Tongue (tissue), 2 donors: Measurements from ENCODE around the gene TEX2. TPM values are rescaled to one million over a fixed set of nuclear protein-coding genes. Genes with fewer than 3 reads are reported as not detected.

Experiments
- DNase-seq: peaks from one replicate; pipeline ENCODE4 v3.0.0-alpha.2; 2015
- total RNA-seq: library from RNA; depleted of rRNA; stranded (reverse); fragments of >200 nt; gene quantifications from one replicate; pipeline ENCODE4 v1.2.3, GENCODE V29; 2014

TEX2 gene
- total RNA-seq, 1 donor from 2014 or later, result 39.6 TPM

DNA sequence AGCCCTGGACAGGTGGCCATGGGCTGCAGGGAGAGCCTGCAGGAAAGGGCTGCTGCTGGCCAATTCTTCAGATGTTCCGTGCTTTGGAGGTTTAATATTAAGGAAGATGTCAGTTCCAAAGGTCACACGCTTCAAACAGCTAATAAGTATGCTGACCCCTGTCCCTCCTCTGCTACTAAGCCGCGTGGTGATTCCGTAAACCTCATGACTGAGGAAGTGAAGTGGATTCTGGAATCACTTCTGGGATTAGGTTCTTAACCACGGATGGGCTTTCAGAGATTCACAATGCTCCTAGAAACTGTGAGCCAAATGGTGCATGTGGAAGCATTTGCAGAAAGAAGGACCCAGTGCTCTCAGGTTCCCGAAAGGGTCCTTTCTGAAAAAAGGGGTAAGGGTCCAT is 104.7 kb downstream of the TEX2 start:
- DNase-seq, result peak; percentile 45

DNA sequence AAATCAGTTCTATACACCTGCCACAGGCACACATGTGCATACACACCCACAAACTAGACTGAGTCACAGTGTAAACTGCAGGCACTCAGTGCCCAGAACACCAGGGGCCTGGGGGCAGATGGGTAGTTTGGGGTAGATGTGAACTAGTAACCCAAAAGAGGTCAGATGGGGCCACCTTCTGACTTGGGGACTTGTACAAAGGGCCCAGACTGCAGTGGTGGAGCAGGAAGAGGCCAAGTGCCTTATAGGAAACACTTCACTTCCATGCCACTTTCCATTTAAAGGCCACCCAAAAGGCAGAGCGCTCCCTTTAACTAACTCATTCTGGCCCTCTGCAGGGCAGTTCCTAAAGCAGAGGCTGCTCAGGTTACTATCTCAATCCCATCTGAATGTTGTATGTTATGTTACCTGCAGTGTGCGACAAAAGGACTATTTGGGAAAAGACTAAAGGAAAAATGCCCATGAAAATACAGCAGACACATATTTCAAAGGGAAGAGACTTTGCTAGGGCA is 105.3 kb downstream of the TEX2 start:
- no peak for DNase-seq

DNA sequence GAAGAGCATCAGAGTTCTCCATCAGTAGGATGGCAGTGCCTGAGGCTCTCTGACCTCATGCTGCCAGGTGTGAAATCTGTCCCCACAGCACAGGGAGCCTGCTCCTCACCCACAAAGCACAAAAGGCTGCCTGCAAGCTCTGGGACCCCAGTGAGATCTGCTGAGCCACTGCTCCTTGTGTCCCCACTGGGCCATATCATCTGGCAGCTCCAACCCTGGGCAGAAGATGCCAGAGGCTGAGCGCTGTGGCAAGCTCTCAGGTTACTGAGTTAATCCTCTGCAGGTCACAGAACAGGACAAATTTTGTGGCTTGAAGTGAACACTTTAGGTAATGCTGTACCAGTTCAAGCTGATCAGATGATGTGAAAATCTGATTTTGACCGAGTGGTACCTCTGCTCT is 106.4 kb downstream of the TEX2 start:
- DNase-seq, result peak; percentile 45

DNA sequence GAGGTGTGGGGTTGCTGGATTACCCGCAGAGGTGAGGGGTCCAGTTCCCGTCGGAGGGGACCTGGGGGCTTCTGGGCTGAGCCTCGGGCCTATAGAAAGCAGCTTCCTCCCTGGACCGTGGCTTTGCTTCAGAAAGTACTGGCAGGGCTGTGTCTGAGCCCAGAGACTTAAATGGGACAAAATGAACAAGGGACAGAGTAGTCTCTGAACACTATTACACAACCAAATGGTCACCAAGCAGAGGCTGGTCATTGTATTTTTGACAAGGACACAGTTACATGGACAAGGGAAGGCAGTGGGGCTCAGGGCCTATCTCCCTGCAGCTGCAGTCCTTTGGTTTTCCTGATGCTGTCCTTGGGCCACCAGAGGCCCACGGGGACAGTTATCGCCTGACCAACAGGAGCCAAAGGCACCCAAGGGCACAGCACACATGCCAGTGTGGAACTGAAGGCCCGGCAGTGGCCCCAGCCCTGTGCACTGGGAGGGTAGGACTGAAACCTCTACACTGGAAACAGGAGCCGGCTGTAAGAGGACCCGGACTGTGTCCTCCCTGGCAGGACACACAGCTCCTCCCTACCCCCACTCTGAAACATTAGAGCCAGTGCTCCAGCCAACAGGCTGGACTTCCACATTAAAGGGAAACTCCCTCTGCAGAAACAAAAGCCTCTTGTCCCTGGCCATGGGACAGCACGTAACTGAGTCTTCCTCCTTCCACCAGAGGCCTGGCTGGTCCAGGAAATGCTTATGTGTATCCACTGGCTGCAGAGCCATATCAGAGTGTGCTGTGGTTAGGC is 107.1 kb downstream of the TEX2 start:
- DNase-seq, result peak; percentile 90

DNA sequence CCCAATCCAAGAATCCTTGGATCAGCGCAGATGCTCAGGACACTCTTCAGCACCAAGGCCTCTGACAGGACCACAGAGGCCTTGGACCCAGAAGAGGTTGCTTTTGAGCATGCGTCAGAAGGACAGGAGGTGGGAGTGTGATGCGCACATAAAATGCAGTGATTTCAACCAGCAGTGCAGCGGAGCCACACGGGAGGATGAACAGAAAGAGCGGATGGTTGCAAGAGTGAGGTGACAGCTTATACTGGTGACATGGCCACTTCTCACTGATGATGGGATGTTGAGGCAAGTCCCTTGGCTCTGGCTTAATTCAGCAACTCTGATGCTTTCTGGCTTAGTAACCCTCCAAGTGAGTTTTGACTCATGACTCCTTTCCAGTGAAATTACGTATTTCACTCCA is 107.9 kb downstream of the TEX2 start:
- DNase-seq, result no peak

DNA sequence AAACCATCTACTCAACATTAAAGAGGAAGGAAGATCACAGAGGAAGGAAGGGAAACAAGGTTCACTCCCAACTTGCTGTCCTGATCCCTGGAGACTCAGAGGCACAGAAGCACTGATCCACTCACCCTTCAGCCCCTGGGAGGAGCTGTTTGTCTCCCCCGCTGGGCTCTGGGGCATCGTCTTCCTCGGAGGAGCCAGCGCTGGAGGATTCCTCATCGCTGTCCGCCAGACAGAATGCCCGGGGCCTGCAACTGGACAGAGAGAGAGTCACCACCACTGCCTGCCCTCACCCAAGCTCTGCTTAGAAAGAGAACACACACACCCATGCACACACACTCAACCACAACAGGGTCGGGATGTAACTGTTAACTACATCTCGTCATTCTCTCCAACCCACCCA is 108.3 kb downstream of the TEX2 start:
- DNase-seq, result no peak

DNA sequence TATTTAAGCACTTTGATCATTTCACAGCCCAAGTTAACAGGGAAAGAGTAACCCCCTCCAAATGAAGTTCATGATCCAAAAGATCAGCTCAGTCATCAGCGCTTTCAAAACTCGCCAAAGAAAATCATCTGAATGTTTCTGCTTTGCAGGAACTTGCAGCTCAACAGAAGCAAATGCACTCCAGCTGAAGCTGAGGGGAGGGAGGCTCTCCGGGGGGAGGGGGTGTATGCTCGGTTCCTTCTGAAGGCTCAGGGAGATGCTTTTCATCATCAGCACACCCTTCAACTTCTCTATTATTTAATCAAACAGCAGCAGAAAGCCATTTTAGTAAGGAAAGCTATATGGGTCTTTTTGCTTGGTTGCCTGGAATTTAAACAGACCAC is 108.8 kb downstream of the TEX2 start:
- DNase-seq, result peak; percentile 44

DNA sequence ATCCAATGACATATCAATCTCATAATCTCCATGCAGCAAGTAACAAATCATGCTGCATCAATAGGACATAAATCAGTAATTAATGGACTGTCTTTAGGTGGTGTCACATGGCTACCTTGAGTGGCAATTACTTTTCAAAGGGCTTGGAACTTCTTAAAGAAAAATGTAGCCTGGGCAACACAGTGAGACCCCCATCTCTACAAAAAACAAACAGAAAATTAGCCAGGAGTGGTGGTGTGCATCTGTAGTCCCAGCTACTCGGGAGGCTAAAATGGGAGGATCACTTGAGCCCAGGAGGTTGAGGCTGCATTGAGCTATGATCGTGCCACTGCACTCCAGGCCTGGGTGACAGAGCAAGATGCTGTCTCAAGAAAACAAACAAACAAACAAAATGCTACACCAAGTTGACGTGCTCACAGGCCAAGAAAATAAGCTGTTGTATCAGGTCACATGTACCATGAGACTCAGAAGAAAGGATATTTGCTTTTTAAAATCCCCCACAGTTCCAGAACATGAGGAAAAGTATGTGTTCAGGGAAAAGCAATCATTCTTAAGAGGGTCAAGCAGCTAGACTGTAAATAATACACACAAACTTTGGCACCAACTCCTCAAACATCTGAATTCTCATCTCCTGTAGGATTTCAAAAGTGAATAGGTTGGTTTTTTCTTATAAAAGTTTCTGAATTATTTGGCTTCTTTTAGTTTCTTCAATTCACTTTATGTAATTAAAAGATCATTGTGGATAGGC is 109.3 kb downstream of the TEX2 start:
- peak; percentile 26 for DNase-seq

DNA sequence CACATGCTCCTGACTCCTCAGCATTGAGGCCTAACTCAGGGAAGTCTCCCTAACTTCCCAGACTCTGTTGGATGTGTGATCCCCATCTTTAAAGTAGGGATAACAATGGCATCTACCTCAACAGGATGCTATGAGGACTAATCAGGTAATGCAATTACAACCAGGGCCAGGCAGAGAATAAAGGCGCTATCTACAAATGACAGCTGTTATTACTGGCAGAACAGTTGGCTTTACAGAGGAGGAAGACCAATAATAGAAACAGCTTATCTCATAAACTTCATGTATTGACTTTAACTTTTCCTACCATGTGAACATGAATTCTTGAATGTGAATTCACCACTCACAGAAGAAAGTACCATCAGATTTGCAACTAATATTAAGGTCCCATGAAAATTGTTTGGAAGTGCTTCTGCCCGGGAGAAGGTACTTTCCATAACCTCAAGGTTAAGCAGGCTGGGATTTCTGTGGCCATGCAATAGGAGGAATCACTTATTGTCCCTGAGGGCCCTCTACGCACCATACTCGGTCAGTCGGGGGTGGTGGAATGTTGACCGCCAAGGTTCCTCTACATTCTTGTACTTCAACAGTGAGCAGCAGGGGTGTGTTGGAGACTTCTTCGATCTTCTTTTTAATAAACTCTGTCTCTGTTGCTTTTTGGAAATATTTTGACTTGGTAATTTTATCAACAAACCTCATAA is 110.5 kb downstream of the TEX2 start:
- no peak for DNase-seq

DNA sequence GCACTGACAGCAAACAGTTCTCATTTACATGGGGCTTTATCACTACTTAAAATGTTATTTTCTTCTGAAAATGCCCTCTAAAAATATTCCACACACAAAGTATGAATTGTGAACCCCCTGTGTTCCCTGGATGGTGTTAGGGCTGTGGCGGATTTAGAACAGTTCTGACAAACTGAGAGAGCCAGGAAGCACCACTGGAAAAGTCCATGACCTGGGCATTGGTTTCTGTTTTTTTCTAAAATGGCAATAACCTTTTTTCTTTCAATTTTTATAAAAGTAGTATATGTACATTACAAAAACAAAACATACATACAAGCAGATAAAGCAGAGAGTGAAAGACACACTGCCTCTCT is 112.1 kb downstream of the TEX2 start:
- no peak for DNase-seq

DNA sequence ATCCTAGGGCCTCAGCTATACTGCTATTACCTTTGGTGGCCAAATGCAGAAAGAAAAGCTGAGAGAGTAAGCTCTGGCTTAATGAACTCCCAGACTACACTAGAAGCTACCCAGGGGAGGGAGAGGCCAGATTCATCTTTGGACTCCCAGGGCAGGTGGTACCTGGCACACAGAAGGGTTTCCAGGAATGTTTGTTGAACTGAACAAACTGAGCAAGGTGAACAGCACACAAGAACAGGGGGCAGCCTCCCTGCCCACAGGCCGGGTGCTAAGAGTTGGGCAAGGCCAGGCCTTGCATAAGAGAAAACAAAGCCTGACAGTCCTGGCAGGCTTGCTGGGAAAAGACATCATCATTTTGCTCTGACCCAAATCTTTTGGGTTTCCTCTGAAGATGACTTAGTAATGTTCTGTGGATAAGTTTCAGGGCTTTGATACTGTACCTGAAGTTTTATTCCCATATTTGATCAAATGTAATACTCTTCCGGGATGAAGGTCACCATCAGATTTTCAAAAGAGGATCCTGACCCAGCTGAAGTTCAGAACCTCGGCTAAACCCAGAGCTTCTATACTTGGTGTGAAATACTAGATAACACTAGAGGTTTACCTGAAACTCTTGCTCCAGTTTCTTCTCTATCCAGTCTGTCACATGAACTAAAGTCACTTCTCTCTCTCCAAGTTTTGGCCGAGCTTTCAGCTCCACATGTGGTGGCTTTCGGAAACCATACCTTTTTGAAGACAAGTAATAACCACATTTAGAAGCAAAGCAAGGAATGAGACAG is 112.6 kb downstream of the TEX2 start:
- DNase-seq, result no peak

DNA sequence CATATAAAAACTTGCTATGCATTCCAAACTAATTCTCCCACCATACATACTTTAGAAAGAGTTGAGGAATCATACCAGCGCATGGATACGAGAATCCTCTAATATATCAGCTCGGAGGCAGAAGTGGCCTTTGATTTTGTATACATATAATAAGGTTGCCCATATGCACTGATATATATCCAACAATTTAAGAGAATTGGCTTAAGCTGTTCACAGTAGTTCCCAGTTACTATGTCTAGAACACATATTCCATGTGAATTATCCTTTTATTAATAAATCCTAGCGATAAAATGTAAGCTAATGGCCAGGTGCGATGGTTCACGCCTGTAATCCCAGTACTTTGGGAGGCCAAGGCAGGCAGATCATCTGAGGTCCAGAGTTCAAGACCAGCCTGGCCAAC is 113.9 kb downstream of the TEX2 start:
- no peak for DNase-seq

DNA sequence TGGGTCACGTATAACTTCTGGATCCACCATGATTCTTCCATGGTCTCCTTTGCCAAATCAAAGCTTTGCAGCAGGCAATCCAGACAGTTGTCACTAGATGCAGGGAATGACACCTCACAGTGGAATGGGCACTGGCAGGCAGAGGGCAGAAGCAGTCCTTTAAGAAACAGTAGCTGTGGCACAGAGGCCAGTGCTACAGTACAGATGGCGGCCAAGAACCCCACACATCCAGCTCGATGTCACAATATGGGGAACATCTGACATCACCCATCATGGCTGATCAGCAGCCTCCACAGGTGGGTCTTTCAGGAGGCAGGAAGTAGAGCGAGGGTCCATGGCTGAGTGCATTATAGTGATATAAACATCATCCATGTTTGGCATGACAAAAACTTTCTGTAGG is 114.4 kb downstream of the TEX2 start:
- DNase-seq, result peak; percentile 33

DNA sequence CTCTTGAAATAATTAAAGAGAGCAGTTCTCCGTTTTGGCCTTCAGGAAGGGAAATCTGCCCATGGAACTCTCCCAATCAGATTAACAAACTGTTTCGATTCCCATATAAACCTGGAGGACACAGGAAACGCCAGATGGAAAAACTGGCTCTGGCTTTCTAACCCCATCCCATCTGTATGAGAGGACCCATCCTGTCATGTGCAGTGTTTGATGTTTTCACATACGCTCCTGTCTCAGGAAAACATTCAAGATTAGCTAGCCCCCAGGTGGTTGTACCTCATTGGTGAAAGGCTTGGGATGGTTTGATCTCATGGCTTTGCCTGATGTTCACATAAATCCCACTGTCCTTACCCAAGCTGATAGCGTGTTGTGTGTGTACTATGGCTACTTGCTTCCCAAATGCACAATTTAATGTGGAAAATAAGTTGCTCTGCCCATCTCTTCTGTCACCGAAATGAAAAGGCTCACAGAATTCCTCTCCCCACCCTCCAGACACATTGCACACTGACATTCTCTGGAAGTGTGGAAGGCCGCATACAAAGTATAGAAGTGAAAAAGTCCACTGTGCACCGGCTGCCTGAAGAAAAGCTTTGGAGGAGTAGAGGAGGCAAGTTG is 114.9 kb downstream of the TEX2 start:
- peak; percentile 16 for DNase-seq

DNA sequence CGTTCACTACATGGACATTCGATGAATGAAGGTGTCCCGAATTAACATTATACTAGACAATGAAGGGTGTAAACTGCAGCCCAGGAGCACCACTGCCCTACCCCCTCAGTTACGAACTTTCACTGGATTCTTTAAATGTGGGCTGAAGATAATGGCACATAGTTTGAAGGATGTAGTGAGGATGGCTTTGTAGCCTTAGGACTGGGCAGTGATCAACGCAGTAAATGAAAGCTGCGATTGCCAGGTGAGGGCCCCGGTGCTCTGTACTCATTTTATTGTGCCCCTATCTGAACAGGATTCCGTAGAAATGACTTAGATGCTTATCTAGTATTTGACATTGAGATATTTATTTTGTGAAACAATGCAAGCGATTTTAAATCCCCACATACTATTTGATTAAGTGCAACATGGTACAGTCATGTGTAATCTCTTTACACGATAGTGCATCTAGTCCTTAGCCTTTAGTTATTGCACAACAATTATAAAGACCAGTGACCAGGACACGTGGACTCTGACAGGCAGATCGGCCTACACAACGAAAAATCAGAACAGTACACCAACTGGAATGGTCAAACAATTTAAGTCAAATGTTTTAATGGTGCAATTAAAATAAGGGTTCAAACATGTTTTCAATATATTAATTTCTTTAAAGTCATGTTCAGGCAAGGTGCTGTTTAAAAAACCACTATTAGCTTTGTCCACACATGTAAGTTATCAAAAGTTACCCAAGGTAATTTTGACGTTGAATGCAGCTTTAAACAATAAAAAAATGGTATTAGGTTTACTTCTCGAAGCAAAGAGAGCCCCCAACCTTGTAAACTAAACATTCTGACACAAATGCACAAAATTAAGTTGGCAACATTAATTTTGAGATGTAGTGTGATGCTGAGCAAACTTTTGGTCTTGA is 115.7 kb downstream of the TEX2 start:
- no peak for DNase-seq

DNA sequence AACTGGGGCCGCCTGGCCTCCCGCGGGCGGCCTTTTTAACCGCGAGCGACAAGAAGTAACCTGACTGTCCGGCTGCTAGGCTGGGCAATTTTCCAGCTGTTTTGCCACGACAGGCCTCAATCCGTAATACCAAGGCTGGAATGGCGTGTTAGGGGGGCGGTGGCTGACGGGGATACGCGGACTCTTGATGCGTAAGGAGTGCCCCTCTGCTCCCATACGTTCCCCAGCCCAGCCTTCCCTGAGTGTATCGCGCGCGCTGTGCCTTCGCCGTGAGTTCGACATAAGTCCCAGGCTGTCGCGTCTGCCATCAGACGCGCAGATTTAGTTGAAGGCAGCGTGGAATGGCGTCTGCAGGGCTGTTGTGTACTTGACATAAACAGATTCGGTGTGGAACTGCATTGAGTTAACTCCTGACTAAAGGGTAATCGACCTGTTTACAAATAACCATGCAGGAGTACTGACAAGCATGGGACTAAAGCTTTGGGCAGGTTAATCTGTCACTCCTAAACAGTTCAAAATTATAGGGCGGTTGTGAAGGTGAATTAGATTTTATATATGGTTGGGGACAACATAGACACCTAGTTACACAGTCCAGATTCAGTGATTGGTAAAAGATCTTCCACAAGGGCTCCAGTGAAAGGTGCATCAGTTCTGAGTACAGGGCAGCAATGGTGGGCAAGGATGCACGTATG is 116.5 kb downstream of the TEX2 start:
- DNase-seq, result peak; percentile 89

DNA sequence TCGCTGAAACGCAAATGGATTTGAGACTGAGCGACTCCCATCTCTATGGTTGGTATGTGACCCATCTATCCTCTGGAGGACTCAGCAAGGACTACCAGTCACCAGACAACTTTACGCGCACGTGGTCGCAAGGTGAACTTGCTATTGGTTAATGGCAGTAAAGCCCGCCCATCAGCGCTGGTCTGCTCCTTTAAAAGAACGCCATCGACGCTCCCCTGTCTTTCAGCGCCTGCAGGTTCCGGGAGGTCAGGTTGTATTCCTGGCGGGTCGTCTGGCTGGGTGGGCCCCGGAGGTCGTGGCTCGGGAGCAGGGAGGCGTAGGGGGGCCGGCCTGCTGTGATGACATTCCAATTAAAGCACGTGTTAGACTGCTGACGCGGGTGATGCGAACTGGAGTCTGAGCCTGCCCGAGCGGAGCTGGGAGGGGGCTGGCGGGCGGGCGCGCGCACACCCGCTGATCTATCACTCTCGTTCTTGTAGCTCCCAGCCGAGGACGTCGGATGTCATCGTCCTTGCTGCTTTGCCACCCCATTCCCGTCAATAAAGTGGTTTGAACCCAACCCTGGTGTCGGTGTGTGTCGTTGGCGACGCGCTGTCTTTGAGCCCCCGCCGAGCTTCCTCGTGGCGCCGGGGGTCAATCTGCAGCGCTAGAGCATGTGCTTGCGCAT is 117.2 kb downstream of the TEX2 start:
- peak; percentile 99 for DNase-seq

DNA sequence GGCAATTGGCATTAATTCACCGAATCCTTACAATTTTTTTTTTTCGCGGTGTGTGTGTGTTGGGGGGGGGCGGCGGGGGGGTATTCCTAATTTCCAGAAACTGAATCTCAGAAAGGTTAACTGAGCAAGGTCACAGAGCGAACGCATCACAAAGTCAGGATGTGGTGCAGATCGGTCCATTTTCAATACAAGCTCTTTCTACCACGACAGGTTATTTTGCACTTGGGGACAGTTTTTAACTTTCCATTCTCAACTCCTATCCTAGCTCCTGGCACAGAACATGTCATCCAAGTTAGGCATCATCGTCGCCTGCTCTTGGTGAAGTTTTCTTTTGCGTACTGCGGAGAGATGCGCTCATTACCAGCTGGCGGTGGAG is 117.7 kb downstream of the TEX2 start:
- no peak for DNase-seq

DNA sequence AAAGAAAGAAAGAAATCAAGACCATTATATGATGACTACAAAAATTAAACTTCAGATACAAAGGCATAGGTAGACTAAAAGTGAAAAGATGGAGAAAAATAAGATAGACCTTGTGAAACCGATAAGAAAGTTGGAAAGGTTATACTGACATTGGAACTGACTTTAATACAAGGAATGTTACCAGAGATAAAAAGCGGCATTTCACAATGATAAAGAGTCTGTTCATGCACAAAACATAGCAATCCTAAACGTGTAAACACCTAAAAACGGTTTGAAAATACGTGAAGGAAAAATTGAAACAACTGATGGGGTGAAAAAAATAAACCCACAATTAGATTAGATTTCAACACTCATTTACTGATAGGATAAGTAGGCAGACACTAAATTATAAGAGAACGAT is 123.5 kb downstream of the TEX2 start:
- DNase-seq, result no peak

DNA sequence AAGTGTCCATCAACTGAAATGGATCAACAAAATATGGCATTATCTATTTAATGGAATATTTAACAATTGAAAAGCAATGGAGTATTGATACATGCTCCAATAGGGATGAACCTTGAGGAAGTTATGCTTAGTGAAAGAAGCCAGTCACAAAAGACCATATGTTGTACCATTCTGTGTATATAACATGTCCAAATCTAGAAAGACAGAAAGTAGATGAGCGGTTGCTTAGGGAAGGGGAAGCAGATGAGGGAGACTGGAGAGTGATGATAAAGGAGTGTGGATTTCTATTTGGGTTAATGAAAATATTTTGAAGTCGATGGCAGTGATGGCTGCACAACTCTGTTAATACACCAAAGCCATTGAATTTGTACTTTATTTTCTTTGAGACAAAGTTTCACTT is 124.6 kb downstream of the TEX2 start:
- DNase-seq, result no peak
